GM18868 (cell line): ENCODE results near the gene GNPTG.
"Not testable (repeated sequence)": the region's sequence is repeated elsewhere in the genome, so short reads cannot be mapped to it uniquely, and the experiment has no call there.

ENCODE experiments used
- ATAC-seq: cut with Tn5 transposase; IDR thresholded peaks from one replicate; pipeline ENCODE4 v1.9.1; 2021; ENCODE audit warnings: mild to moderate bottlenecking, moderate library complexity; ENCODE audit not compliant: unreplicated experiment

The GNPTG gene

DNA sequence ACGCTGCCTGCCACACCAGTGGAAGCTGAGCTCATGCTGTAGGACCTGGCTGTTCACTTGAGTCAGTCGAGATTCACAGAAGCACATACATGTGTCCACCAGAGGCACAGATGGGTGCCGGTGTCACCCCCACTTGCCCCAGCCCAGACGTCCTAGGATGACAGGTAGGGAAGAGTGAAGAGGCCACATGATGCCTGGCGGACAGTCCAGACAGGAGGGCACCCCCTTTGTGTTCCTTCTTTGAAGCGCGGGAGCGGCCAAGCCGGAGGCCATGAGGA lies 33.5 kb upstream of the GNPTG start:
- no peak for ATAC-seq

GRCh38 chr16:1319041-1319440 lies 32.7 kb upstream of the GNPTG start:
- no peak for ATAC-seq

DNA sequence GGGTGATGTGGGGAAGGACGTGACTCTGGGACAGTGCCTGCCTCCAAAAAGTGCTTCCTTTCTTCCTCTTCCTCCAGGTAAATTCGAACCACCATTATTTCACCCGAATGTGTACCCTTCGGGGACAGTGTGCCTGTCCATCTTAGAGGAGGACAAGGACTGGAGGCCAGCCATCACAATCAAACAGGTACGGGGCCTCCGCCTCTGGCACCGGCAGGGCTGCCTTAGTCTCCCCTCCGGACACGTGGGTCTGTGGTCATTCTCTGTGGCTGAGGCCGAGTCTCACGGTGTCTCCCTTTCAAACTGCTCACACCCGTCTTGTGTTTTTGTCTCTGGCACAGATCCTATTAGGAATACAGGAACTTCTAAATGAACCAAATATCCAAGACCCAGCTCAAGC lies 31.6 kb upstream of the GNPTG start:
- ATAC-seq, result no peak

GRCh38 chr16:1320658-1321240 lies 31.0 kb upstream of the GNPTG start:
- no peak for ATAC-seq

- ATAC-seq, result no peak
Measured at GRCh38 chr16:1322407-1322806, 29.3 kb upstream of the GNPTG start.

DNA sequence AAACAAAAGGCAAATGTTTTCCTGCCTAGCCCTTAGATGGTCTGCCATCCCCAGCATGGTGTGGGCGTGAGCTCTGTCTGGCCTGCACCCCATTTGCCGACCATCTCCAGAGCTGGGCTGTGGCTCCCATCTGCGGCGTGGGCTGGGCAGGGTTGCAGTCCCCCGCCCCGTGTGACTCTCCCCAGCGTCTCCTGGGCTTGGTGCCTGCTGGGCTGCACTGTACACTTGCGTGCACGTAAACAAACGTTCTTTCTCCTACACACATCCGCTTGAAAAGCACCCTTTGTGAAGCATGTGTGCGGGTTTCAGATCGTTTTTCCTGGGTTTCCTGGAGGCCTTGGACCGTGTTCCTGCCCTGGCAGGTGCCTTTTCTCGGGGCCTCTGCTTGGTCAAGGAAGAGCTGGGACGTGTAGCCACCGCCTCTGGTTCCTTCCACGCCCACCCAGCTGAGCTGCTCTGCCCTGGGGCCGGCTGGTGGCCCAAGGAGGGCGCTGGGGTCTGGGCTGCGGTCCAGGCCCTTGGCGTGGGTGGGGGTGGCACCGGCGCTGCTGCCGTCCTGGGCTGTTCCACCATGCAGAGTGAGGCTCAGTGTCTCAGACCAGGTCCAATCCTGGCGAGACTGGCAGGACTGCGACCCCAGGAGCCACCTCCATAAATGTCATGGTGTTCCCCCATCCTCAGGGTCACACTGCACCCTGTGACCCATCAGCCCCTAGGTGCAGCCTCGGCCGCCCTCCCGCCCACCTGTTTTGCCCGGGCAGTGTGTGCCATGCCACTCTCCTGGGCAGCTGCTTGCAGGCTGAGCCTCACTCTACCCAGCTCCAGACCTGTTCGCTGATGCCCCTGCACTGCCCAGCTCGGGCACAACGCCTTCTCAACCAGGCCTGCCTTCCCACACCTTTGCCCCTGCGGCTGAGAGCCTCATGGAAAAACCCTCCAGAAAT lies 28.2 kb upstream of the GNPTG start:
- no peak for ATAC-seq

- ATAC-seq, result no peak
Measured at GRCh38 chr16:1324286-1324826, 27.4 kb upstream of the GNPTG start.

DNA sequence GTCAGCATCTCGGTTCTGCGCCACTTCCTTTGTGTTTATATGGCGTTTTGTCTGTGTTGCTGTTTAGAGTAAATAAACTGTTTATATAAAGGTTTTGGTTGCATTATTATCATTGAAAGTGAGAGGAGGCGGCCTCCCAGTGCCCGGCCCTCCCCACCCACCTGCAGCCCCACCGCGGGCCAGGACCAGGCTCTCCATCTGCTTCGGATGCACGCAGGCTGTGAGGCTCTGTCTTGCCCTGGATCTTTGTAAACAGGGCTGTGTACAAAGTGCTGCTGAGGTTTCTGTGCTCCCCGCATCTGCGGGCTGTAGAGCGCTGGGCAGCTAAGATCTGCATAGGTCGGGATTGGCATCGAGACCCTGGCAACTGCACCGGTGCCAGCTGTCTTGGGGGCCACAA lies 26.5 kb upstream of the GNPTG start:
- ATAC-seq, result no peak

- no peak for ATAC-seq
Measured at GRCh38 chr16:1325673-1326371, 25.9 kb upstream of the GNPTG start.

- ATAC-seq, result no peak
Measured at GRCh38 chr16:1326391-1326790, 25.3 kb upstream of the GNPTG start.

DNA sequence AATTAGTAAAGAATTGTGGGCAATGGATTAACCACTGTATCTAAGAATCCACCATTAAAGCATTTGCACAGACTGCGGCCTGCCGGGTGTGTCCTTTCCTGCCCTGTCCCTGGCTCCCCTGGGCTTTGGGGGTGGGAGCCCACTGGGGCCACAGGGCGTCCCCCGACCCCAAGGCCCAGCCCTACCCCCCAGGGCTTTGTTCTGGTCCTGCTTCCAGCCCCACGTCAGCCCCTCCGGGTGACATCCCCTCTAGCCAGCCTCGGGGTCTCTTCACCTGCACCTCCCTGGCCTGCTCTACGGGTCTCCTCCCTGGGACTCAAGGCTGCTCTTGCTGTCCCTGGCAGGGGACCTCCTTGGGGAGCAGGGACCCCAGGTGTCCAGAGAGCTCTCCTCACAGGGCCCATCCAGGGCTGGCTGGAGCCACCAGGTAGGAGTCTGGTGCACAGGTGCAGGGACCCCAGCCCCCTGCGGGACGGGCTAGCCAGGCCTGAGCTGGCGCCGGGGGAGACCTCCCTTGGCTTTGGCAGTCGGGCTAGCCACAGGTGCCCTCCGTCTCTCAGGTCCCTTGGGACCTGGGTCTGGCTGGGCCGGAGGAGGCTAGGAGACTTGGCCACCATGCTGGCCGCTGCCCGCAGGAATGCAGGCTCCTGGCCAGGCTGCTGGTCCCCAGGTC lies 24.6 kb upstream of the GNPTG start:
- no peak for ATAC-seq

GRCh38 chr16:1327619-1327947 lies 24.1 kb upstream of the GNPTG start:
- no peak for ATAC-seq

GRCh38 chr16:1328136-1328535 lies 23.6 kb upstream of the GNPTG start:
- ATAC-seq, result not testable (repeated sequence)

GRCh38 chr16:1328961-1329360 lies 22.8 kb upstream of the GNPTG start:
- ATAC-seq, result not testable (repeated sequence)

DNA sequence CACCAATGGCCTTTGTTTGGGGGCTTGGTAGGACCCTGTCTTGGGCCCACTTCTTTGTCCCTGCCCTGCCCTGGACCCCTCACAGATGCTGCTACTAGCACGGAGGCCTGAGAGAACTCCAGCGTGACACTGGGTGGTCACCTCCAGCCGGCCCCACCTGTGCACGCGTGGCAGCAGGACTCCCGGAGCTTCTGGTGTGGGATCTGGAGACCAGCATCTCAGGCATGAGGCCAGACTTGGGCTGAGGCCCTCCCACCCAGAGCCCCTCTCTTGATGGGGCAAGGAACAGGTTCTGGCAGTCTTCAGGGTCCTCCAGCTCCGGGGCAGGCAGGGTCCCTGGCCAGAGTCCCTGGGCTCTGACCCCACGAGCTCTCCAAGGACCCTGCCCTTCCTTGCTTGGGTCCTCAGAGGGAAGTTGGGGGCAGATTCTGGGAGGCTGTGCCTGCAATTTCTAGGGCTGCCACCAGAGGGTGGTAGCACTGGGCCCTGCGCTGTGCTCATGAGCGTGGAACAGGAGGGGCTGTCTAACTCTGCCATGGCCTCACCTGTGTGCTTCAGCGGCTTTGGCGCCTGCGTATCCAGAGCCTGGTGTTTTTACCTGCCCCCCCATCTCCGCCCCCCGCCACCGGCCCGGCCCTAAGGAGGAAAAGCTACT lies 21.3 kb upstream of the GNPTG start:
- no peak for ATAC-seq

- no peak for ATAC-seq
Measured at GRCh38 chr16:1330931-1331711, 20.6 kb upstream of the GNPTG start.

- ATAC-seq, result no peak
Measured at GRCh38 chr16:1331712-1332617, 19.8 kb upstream of the GNPTG start.

GRCh38 chr16:1332618-1333148 lies 19.0 kb upstream of the GNPTG start:
- no peak for ATAC-seq
